Liver (tissue), 9 donors: ENCODE data around the gene RTN4. TPM values are rescaled to one million over a fixed set of nuclear protein-coding genes. Genes with fewer than 3 reads are reported as not detected.

Source experiments
- DNase-seq: peaks from one replicate; pipeline ENCODE4 v3.0.0-alpha.2; 2017; ENCODE audit warnings: low spot score
- H3K27ac ChIP-seq, 2 donors: one replicate each; pipeline ENCODE4 v1.7.0; 2013; ENCODE audit warnings: inconsistent platforms in 2 of 2, low read length in 2 of 2, control low read depth in 1 of 2, low read depth in 1 of 2, mild to moderate bottlenecking in 1 of 2
- H3K27me3 ChIP-seq, 4 donors: one replicate each; pipeline versions ENCODE4 v1.6.1 to v1.7.0; 2013; ENCODE audit warnings: low read length in 3 of 4, inconsistent platforms in 1 of 4, mild to moderate bottlenecking in 1 of 4, moderate library complexity in 1 of 4; ENCODE audit not compliant: control insufficient read depth in 4 of 4, insufficient read depth in 4 of 4
- H3K36me3 ChIP-seq, 4 donors: one replicate each; pipeline versions ENCODE4 v1.6.1 to v1.7.0; 2013; ENCODE audit warnings: low read length in 3 of 4, mild to moderate bottlenecking in 3 of 4, low read depth in 1 of 4, moderate library complexity in 1 of 4; ENCODE audit not compliant: control insufficient read depth in 4 of 4, insufficient read depth in 3 of 4
- H3K4me1 ChIP-seq, 4 donors: one replicate each; pipeline versions ENCODE4 v1.6.1 to v1.7.0; 2013; ENCODE audit warnings: low read length in 3 of 4, mild to moderate bottlenecking in 3 of 4, moderate library complexity in 1 of 4; ENCODE audit not compliant: control insufficient read depth in 4 of 4, insufficient read depth in 4 of 4
- H3K4me3 ChIP-seq, 3 donors: one replicate each; pipeline versions ENCODE4 v1.6.1 to v1.7.0; 2013; ENCODE audit warnings: low read length in 3 of 3, control low read depth in 1 of 3, low read depth in 1 of 3, mild to moderate bottlenecking in 1 of 3
- H3K9ac ChIP-seq, 2 donors: one replicate each; pipeline ENCODE4 v1.7.0; 2013; ENCODE audit warnings: low read length in 2 of 2, mild to moderate bottlenecking in 2 of 2, moderate library complexity in 2 of 2, control low read depth in 1 of 2, low read depth in 1 of 2
- H3K9me3 ChIP-seq, 4 donors: one replicate each; pipeline versions ENCODE4 v1.6.1 to v1.7.0; 2013; ENCODE audit warnings: low read length in 3 of 4; ENCODE audit not compliant: control insufficient read depth in 4 of 4
- EGR1 ChIP-seq, 2 donors: IDR thresholded peaks; 2 replicates each; pipeline ENCODE4 v1.6.1; 2016 to 2018; ENCODE audit warnings: antibody characterized with exemption in 2 of 2, low read depth in 2 of 2
- FOXA1 ChIP-seq: IDR thresholded peaks from 2 replicates; pipeline ENCODE4 v1.6.1; 2016; ENCODE audit warnings: antibody characterized with exemption
- FOXA2 ChIP-seq: IDR thresholded peaks from 2 replicates; pipeline ENCODE4 v1.6.1; 2016; ENCODE audit warnings: antibody characterized with exemption
- GABPA ChIP-seq, 2 donors: IDR thresholded peaks in 1 of 2; conservative IDR thresholded peaks in 1 of 2; 2 replicates each; pipeline ENCODE4 v1.6.1; 2016; ENCODE audit warnings: antibody characterized with exemption in 2 of 2, mild to moderate bottlenecking in 1 of 2, moderate library complexity in 1 of 2
- HNF4A ChIP-seq, 2 donors: conservative IDR thresholded peaks; 2 replicates each; pipeline ENCODE4 v1.6.1; 2016; ENCODE audit warnings: antibody characterized with exemption in 2 of 2, mild to moderate bottlenecking in 2 of 2
- HNF4G ChIP-seq: IDR thresholded peaks from 2 replicates; pipeline ENCODE4 v1.6.1; 2016; ENCODE audit warnings: antibody characterized with exemption
- JUND ChIP-seq, 2 donors: IDR thresholded peaks; 2 replicates each; pipeline ENCODE4 v1.6.1; 2016; ENCODE audit warnings: antibody characterized with exemption in 2 of 2
- NR2F2 ChIP-seq: IDR thresholded peaks from 2 replicates; pipeline ENCODE4 v1.6.1; 2016; ENCODE audit warnings: antibody characterized with exemption
- RAD21 ChIP-seq, 2 donors: IDR thresholded peaks; 2 replicates each; pipeline ENCODE4 v1.6.1; 2016; ENCODE audit warnings: antibody characterized with exemption in 2 of 2, mild to moderate bottlenecking in 2 of 2
- RXRA ChIP-seq, 2 donors: IDR thresholded peaks; 2 replicates each; pipeline ENCODE4 v1.6.1; 2017 to 2018; ENCODE audit warnings: antibody characterized with exemption in 2 of 2, mild to moderate bottlenecking in 1 of 2
- SP1 ChIP-seq: IDR thresholded peaks from 2 replicates; pipeline ENCODE4 v1.6.1; 2018; ENCODE audit warnings: antibody characterized with exemption, mild to moderate bottlenecking
- TAF1 ChIP-seq: conservative IDR thresholded peaks from 2 replicates; pipeline ENCODE4 v1.6.1; 2016; ENCODE audit warnings: antibody characterized with exemption, mild to moderate bottlenecking
- YY1 ChIP-seq: IDR thresholded peaks from 2 replicates; pipeline ENCODE4 v1.6.1; 2016; ENCODE audit warnings: antibody characterized with exemption, mild to moderate bottlenecking
- WGBS: extraction: QIAGEN DNeasy Blood & Tissue Kit; methylation state at CpG from one replicate; pipeline ENCODE4 v1.1.7; 2013; 5-methylcytosine and 5-hydroxymethylcytosine counted together
- polyA plus RNA-seq, 2 donors: library from polyadenylated mRNA; stranded (reverse) in 1 of 2; unstranded in 1 of 2; fragments of 200-250 nt in 1 of 2; fragments of >200 nt in 1 of 2; fragmentation: Nextera tagmentation in 1 of 2; extraction: Ambion mirVana in 1 of 2; gene quantifications; one replicate each; pipeline versions ENCODE4 v1.2.1 to v1.2.3, GENCODE V29; 2013 to 2015
- total RNA-seq, 2 donors: library from RNA; depleted of rRNA; stranded (reverse); fragments of >200 nt; gene quantifications; one replicate each; pipeline ENCODE4 v1.2.3, GENCODE V29; 2014
- TF ChIP-seq, protein P1 (sequence below): IDR thresholded peaks from 2 replicates; pipeline ENCODE4 v1.6.1; 2016; ENCODE audit warnings: antibody characterized with exemption, mild to moderate bottlenecking
- TF ChIP-seq, protein P2 (sequence below): fragments of 150-350 bp; IDR thresholded peaks from 2 replicates; pipeline ENCODE4 v1.5.1; 2017; ENCODE audit warnings: improper control_type of control experiment, low read depth, low read length; ENCODE audit not compliant: missing input control
- TF ChIP-seq, protein P3 (sequence below): IDR thresholded peaks from 2 replicates; pipeline ENCODE4 v1.6.1; 2016; ENCODE audit warnings: antibody characterized with exemption
- TF ChIP-seq, protein P4 (sequence below): IDR thresholded peaks from 2 replicates; pipeline ENCODE4 v1.6.1; 2016; ENCODE audit warnings: antibody characterized with exemption
- TF ChIP-seq, protein P5 (sequence below): IDR thresholded peaks from 2 replicates; pipeline ENCODE4 v1.6.1; 2016; ENCODE audit warnings: antibody characterized with exemption
- donor health status: healthy.
- donor health status: healthy.
- donor health status: healthy.
- donor health status: healthy.
- donor health status: healthy.

Gene RTN4
- total and polyA plus RNA-seq, 4 donors = 73.5 to 348 (median 151) TPM

- H3K4me3 ChIP-seq = no peak overlapping the region
- no peak for TF ChIP-seq JUND (IDR thresholded peaks at IDR 0.05)
- TF ChIP-seq, protein P1, sequence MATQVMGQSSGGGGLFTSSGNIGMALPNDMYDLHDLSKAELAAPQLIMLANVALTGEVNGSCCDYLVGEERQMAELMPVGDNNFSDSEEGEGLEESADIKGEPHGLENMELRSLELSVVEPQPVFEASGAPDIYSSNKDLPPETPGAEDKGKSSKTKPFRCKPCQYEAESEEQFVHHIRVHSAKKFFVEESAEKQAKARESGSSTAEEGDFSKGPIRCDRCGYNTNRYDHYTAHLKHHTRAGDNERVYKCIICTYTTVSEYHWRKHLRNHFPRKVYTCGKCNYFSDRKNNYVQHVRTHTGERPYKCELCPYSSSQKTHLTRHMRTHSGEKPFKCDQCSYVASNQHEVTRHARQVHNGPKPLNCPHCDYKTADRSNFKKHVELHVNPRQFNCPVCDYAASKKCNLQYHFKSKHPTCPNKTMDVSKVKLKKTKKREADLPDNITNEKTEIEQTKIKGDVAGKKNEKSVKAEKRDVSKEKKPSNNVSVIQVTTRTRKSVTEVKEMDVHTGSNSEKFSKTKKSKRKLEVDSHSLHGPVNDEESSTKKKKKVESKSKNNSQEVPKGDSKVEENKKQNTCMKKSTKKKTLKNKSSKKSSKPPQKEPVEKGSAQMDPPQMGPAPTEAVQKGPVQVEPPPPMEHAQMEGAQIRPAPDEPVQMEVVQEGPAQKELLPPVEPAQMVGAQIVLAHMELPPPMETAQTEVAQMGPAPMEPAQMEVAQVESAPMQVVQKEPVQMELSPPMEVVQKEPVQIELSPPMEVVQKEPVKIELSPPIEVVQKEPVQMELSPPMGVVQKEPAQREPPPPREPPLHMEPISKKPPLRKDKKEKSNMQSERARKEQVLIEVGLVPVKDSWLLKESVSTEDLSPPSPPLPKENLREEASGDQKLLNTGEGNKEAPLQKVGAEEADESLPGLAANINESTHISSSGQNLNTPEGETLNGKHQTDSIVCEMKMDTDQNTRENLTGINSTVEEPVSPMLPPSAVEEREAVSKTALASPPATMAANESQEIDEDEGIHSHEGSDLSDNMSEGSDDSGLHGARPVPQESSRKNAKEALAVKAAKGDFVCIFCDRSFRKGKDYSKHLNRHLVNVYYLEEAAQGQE = no peak
- TF ChIP-seq EGR1 (IDR thresholded peaks at IDR 0.05; ENCODE audit: low read depth in 2 of 2) = no peak
- TF ChIP-seq SP1 = no peak
- TF ChIP-seq, protein P2, sequence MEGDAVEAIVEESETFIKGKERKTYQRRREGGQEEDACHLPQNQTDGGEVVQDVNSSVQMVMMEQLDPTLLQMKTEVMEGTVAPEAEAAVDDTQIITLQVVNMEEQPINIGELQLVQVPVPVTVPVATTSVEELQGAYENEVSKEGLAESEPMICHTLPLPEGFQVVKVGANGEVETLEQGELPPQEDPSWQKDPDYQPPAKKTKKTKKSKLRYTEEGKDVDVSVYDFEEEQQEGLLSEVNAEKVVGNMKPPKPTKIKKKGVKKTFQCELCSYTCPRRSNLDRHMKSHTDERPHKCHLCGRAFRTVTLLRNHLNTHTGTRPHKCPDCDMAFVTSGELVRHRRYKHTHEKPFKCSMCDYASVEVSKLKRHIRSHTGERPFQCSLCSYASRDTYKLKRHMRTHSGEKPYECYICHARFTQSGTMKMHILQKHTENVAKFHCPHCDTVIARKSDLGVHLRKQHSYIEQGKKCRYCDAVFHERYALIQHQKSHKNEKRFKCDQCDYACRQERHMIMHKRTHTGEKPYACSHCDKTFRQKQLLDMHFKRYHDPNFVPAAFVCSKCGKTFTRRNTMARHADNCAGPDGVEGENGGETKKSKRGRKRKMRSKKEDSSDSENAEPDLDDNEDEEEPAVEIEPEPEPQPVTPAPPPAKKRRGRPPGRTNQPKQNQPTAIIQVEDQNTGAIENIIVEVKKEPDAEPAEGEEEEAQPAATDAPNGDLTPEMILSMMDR = no peak
- no peak for TF ChIP-seq FOXA1
- no peak for TF ChIP-seq HNF4A (conservative IDR thresholded peaks at IDR 0.05)
- TF ChIP-seq GABPA (IDR thresholded peaks at IDR 0.05 in 1 of 2, conservative IDR thresholded peaks at IDR 0.05 in 1 of 2) = no peak
- TF ChIP-seq, protein P3, sequence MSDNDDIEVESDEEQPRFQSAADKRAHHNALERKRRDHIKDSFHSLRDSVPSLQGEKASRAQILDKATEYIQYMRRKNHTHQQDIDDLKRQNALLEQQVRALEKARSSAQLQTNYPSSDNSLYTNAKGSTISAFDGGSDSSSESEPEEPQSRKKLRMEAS = no peak
- no peak for TF ChIP-seq NR2F2
- no peak for TF ChIP-seq YY1
- TF ChIP-seq RXRA (IDR thresholded peaks at IDR 0.05) = no peak
- TF ChIP-seq TAF1 = no peak
- TF ChIP-seq, protein P4, sequence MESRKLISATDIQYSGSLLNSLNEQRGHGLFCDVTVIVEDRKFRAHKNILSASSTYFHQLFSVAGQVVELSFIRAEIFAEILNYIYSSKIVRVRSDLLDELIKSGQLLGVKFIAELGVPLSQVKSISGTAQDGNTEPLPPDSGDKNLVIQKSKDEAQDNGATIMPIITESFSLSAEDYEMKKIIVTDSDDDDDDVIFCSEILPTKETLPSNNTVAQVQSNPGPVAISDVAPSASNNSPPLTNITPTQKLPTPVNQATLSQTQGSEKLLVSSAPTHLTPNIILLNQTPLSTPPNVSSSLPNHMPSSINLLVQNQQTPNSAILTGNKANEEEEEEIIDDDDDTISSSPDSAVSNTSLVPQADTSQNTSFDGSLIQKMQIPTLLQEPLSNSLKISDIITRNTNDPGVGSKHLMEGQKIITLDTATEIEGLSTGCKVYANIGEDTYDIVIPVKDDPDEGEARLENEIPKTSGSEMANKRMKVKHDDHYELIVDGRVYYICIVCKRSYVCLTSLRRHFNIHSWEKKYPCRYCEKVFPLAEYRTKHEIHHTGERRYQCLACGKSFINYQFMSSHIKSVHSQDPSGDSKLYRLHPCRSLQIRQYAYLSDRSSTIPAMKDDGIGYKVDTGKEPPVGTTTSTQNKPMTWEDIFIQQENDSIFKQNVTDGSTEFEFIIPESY = no peak
- TF ChIP-seq RAD21 (IDR thresholded peaks at IDR 0.05) = no peak
- no peak for TF ChIP-seq HNF4G
- TF ChIP-seq, protein P5, sequence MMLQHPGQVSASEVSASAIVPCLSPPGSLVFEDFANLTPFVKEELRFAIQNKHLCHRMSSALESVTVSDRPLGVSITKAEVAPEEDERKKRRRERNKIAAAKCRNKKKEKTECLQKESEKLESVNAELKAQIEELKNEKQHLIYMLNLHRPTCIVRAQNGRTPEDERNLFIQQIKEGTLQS = no peak
- TF ChIP-seq FOXA2 = no peak
- H3K27ac ChIP-seq = no peak overlapping the region
- no peak for DNase-seq
- no peaks in the 10 kb centered on the region for H3K27me3 ChIP-seq
- H3K9ac ChIP-seq = no peak overlapping the region
- H3K9me3 ChIP-seq = no peaks in the 10 kb centered on the region
- 84% methylated on average over 4 of the region's 4 CpGs for WGBS
- H3K4me1 ChIP-seq = no peaks in the 10 kb centered on the region
- no peaks in the 10 kb centered on the region for H3K36me3 ChIP-seq
Measured at GRCh38 chr2:54928719-54929118, 121.5 kb downstream of the RTN4 start.
